MM.1S (cell line): ENCODE results near the gene BMERB1.
"Not testable (repeated sequence)": the region's sequence is repeated elsewhere in the genome, so short reads cannot be mapped to it uniquely, and the experiment has no call there.

Experiments
- DNase-seq: peaks from one replicate; pipeline ENCODE4 v3.0.0-alpha.2; 2015
- H2AFZ ChIP-seq: fragments of 300-600 bp; sonication (generic); 2 replicates; pipeline ENCODE4 v1.6.0; 2016; ENCODE audit warnings: antibody characterized with exemption, low read length
- H3F3A ChIP-seq: fragments of 300-600 bp; sonication (generic); 2 replicates; pipeline ENCODE4 v1.6.1; 2016; ENCODE audit warnings: mild to moderate bottlenecking, antibody characterized with exemption, low read length, moderate library complexity, mixed read lengths; ENCODE audit not compliant: insufficient read depth
- H3K27ac ChIP-seq: fragments of 300-600 bp; sonication (generic); 2 replicates; pipeline ENCODE4 v1.5.1; 2016; ENCODE audit warnings: mild to moderate bottlenecking, low read length
- H3K27me3 ChIP-seq: fragments of 300-600 bp; sonication (generic); replicated peaks from 2 replicates; pipeline ENCODE4 v1.6.0; 2016; ENCODE audit warnings: low read length; ENCODE audit not compliant: insufficient read depth
- H3K36me3 ChIP-seq: fragments of 300-600 bp; sonication (generic); replicated peaks from 2 replicates; pipeline ENCODE4 v1.6.1; 2016; ENCODE audit warnings: mild to moderate bottlenecking, low read length, mixed read lengths; ENCODE audit not compliant: insufficient read depth
- H3K4me1 ChIP-seq: fragments of 300-600 bp; sonication (generic); 2 replicates; pipeline ENCODE4 v1.6.1; 2016; ENCODE audit warnings: low read length, mixed read lengths
- H3K4me2 ChIP-seq: fragments of 300-600 bp; sonication (generic); 2 replicates; pipeline ENCODE4 v1.6.0; 2016; ENCODE audit warnings: low read depth, low read length
- H3K4me3 ChIP-seq: fragments of 300-600 bp; sonication (generic); 2 replicates; pipeline ENCODE4 v1.5.1; 2016; ENCODE audit warnings: low read length, mixed read lengths
- H3K79me2 ChIP-seq: fragments of 300-600 bp; sonication (generic); 2 replicates; pipeline ENCODE4 v1.6.1; 2016; ENCODE audit warnings: mixed run types, low read length, mixed read lengths
- H3K9ac ChIP-seq: fragments of 300-600 bp; sonication (generic); 2 replicates; pipeline ENCODE4 v1.6.1; 2016; ENCODE audit warnings: low read length, mixed read lengths
- H3K9me2 ChIP-seq: fragments of 300-600 bp; sonication (generic); replicated peaks from 2 replicates; pipeline ENCODE4 v1.6.1; 2016; ENCODE audit warnings: mild to moderate bottlenecking, low read length, mixed read lengths; ENCODE audit not compliant: insufficient read depth
- H3K9me3 ChIP-seq: fragments of 300-600 bp; sonication (generic); replicated peaks from 2 replicates; pipeline ENCODE4 v1.6.1; 2016; ENCODE audit warnings: mild to moderate bottlenecking, low read length, mixed read lengths; ENCODE audit not compliant: insufficient read depth
- H4K20me1 ChIP-seq: fragments of 300-600 bp; sonication (generic); 2 replicates; pipeline ENCODE4 v1.6.1; 2016; ENCODE audit warnings: mild to moderate bottlenecking, low read length, moderate library complexity, mixed read lengths; ENCODE audit not compliant: insufficient read depth
- EZH2 ChIP-seq: fragments of 300-600 bp; sonication (generic); optimal IDR thresholded peaks from 2 replicates; pipeline ENCODE3; 2017; ENCODE audit warnings: low read depth, mild to moderate bottlenecking, antibody characterized with exemption, low read length, mixed read lengths
- EZH2phosphoT487 ChIP-seq: fragments of 300-600 bp; sonication (generic); IDR thresholded peaks from 2 replicates; pipeline ENCODE4 v1.6.1; 2018; ENCODE audit warnings: antibody characterized with exemption, low read length
- TF ChIP-seq, protein P1 (sequence below): fragments of 300-600 bp; sonication (generic); IDR thresholded peaks from 2 replicates; pipeline ENCODE4 v1.5.1; 2016; ENCODE audit warnings: antibody characterized with exemption, low read length, mixed read lengths

Gene BMERB1

DNA sequence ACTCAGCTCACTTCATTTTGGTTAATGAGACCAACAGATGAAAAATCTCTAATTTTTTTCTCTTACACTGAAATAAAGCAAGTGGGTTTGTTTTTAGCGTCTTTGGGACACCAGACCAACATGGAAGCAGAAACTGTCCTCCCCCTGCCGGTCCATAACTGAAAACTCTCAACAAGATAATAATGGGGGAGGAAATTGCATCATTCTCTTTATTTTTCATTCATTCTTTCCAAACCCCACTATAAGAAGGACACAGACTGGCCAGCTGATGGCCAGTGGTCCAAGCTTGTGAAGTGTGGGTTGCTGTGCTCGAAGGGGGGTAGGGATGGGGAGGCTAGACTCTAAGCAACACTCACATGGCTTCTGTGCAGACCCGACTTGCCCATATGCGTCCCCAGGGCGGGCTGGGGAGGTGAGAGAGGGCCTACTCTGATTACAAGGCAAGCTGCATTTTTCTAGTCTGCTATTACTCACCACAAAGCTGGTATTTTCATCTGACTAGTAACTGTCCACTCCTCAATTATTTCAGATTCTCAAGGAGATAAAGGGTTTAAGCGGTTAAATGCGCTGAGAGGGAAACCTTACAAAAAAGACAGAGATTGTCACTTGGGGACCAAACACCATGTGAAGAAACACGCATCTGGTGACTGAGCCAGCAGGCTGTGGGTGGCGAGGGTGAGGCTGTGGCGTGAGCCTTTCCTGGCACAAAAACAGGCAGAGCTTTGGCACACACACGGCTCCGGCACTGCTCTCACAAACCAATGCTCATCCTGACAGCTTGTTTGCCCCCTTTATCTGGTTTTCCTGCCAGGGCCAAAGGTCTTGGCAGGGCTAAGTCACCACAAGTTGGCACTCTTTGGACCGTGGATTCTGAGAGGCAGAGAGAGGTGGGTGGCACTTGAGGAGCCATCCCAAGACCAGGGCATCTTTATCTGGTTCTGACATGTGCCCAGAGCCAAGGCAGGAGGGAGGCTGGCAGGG lies 170.4 kb downstream of the BMERB1 start:
- no peaks in the 10 kb centered on the region for H3K27me3 ChIP-seq
- no peak overlapping the region for H3K4me3 ChIP-seq
- no peaks in the 10 kb centered on the region for H3K4me1 ChIP-seq
- H3K36me3 ChIP-seq = no peaks in the 10 kb centered on the region
- no peaks in the 10 kb centered on the region for H3K9me2 ChIP-seq
- no peak overlapping the region for H3K4me2 ChIP-seq
- TF ChIP-seq EZH2phosphoT487 (no peak), EZH2 (no peak)
- TF ChIP-seq, protein P1, sequence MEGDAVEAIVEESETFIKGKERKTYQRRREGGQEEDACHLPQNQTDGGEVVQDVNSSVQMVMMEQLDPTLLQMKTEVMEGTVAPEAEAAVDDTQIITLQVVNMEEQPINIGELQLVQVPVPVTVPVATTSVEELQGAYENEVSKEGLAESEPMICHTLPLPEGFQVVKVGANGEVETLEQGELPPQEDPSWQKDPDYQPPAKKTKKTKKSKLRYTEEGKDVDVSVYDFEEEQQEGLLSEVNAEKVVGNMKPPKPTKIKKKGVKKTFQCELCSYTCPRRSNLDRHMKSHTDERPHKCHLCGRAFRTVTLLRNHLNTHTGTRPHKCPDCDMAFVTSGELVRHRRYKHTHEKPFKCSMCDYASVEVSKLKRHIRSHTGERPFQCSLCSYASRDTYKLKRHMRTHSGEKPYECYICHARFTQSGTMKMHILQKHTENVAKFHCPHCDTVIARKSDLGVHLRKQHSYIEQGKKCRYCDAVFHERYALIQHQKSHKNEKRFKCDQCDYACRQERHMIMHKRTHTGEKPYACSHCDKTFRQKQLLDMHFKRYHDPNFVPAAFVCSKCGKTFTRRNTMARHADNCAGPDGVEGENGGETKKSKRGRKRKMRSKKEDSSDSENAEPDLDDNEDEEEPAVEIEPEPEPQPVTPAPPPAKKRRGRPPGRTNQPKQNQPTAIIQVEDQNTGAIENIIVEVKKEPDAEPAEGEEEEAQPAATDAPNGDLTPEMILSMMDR = no peak
- no peaks in the 10 kb centered on the region for H3K79me2 ChIP-seq
- H3K27ac ChIP-seq = no peak overlapping the region
- no peak for DNase-seq
- no peaks in the 10 kb centered on the region; the same call in 1 of the 2 replicates for H3F3A ChIP-seq
- no peak overlapping the region for H3K9ac ChIP-seq
- H3K9me3 ChIP-seq = no peaks in the 10 kb centered on the region
- H2AFZ ChIP-seq = no peak overlapping the region
- no peaks in the 10 kb centered on the region for H4K20me1 ChIP-seq

DNA sequence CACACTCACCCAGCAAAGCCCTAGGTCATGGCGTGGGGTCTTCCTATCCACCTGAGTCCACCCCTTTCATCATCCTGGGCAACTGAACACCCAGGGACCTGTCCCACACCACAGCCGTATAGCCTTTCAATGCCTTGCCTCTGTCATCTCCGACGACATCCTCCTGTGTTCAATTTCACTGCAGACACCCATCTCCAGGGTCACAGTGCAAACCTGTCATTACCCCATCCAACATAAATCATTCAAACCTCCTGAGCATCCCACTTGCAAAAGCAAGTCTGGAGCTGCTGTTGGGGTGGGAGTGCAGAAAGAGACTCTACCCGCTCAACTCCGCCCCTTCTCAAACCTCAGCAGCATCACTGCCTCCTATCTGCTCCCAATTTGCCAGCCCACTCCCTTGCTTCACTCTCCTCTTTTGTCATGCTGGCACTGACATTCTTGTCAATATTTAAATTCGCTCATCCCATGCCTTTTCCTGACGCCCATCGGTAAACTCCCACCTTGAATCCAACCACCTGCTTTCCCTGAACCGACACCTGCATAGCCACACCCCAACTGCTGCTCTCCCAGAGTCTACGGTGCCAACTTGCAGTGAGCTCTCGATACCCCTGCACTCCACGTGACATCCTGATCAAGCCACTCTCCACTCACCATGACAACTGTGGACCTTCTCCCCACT lies 171.6 kb downstream of the BMERB1 start:
- no peak for DNase-seq
- no peak overlapping the region for H3K4me2 ChIP-seq

DNA sequence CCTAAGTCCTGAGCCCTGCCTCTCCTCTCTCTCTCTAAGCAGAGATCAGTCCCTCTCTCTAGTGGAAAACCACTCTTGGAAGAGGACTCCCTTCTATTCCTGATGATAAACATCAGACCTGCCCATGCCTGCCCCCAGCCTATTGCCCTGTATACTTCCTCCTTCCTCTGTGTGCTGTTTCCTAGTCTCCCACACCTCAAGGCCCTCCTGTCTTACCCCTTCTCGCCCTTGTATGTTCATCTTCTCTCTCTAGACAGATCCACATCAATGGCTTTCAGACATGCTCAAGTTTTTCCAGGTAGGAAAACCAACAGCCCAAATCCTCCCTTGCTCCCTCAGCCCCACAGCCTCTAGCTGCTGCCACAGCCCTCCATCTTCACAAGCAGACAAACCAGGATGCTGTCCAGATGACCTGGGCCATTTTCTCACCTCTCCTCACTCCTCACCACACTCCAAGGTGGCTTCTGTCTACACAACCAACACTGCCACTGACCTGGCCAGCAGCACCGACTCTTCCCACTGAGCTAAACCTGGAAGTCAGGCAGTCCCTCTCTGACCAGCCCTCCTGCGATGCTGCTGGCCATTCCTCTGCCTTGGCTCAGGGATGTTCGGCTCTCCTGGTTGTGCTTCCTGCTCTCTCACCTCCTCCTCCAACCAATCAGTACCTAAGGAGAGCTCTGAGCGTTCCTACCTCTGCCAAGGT lies 172.3 kb downstream of the BMERB1 start:
- Histone ChIP-seq H3K4me2 (no peak overlapping the region), H3K79me2 (no peaks in the 10 kb centered on the region), H2AFZ (no peak overlapping the region), H3K4me3 (no peak overlapping the region), H3K36me3 (no peaks in the 10 kb centered on the region), H3K27me3 (no peaks in the 10 kb centered on the region), H3F3A (no peaks in the 10 kb centered on the region; the same call in 1 of the 2 replicates), H4K20me1 (no peaks in the 10 kb centered on the region), H3K4me1 (no peaks in the 10 kb centered on the region), H3K27ac (no peak overlapping the region), H3K9ac (no peak overlapping the region), H3K9me3 (no peaks in the 10 kb centered on the region), H3K9me2 (no peaks in the 10 kb centered on the region)
- DNase-seq = no peak
- TF ChIP-seq EZH2 = no peak
- TF ChIP-seq, protein P1 = no peak
- TF ChIP-seq EZH2phosphoT487 = no peak

More for the DNA sequence above, 171.6 kb downstream of the BMERB1 start:
- Histone ChIP-seq H4K20me1 (no peaks in the 10 kb centered on the region), H3K27ac (no peak overlapping the region), H3K9me3 (no peaks in the 10 kb centered on the region), H2AFZ (no peak overlapping the region), H3K9ac (no peak overlapping the region), H3K27me3 (no peaks in the 10 kb centered on the region), H3F3A (no peaks in the 10 kb centered on the region; the same call in 1 of the 2 replicates), H3K9me2 (no peaks in the 10 kb centered on the region), H3K79me2 (no peaks in the 10 kb centered on the region), H3K4me3 (no peak overlapping the region), H3K4me1 (no peaks in the 10 kb centered on the region), H3K36me3 (no peaks in the 10 kb centered on the region)
- TF ChIP-seq EZH2 (no peak), EZH2phosphoT487 (no peak)
- TF ChIP-seq, protein P1 = no peak

DNA sequence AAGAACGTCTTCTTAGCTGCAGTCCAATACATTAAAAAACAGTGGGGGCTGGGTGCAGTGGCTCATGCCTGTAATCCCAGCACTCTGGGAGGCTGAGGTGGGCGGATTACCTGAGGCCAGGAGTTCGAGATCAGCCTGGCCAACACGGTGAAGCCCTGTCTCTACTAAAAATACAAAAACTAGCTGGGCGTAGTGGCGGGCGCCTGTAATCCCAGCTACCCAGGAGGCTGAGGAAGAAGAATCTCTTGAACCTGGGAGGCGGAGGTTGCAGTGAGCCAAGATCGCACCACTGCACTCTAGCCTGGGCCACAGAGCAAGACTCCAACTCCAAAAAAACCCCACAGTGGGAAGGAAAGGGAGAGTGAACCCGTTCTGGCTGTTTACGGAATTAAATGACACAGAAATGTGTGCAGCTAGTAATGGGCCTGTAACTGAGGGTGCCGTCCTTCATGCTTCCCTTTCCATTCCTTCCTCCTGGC lies 172.9 kb downstream of the BMERB1 start:
- DNase-seq, H3K9ac ChIP-seq, H2AFZ ChIP-seq, H4K20me1 ChIP-seq, H3K27ac ChIP-seq, H3F3A ChIP-seq, H3K4me3 ChIP-seq, H3K36me3 ChIP-seq, H3K9me2 ChIP-seq, H3K4me2 ChIP-seq, H3K79me2 ChIP-seq, H3K9me3 ChIP-seq, H3K4me1 ChIP-seq, H3K27me3 ChIP-seq: not testable (repeated sequence)
